SH-SY5Y (cell line): ENCODE measurements around the gene ADRA1B.

Source experiments
- GATA2 ChIP-seq: IDR thresholded peaks from 2 replicates; pipeline ENCODE4 v1.6.1; 2011; ENCODE audit warnings: mild to moderate bottlenecking, low read depth, low read length
- GATA3 ChIP-seq: IDR thresholded peaks from 2 replicates; pipeline ENCODE4 v1.6.1; 2011; ENCODE audit warnings: low read depth, mild to moderate bottlenecking, low read length, moderate library complexity

GRCh38 chr5:159935946-159936345 lies 19.7 kb downstream of the ADRA1B start:
- TF ChIP-seq GATA2, result no peak
- TF ChIP-seq GATA3, result no peak
